GM21619 (cell line): ENCODE measurements around the gene OPN4.

Experiments
- ATAC-seq: cut with Tn5 transposase; IDR thresholded peaks from one replicate; pipeline ENCODE4 v1.9.1; 2021; ENCODE audit not compliant: unreplicated experiment

OPN4 gene

DNA sequence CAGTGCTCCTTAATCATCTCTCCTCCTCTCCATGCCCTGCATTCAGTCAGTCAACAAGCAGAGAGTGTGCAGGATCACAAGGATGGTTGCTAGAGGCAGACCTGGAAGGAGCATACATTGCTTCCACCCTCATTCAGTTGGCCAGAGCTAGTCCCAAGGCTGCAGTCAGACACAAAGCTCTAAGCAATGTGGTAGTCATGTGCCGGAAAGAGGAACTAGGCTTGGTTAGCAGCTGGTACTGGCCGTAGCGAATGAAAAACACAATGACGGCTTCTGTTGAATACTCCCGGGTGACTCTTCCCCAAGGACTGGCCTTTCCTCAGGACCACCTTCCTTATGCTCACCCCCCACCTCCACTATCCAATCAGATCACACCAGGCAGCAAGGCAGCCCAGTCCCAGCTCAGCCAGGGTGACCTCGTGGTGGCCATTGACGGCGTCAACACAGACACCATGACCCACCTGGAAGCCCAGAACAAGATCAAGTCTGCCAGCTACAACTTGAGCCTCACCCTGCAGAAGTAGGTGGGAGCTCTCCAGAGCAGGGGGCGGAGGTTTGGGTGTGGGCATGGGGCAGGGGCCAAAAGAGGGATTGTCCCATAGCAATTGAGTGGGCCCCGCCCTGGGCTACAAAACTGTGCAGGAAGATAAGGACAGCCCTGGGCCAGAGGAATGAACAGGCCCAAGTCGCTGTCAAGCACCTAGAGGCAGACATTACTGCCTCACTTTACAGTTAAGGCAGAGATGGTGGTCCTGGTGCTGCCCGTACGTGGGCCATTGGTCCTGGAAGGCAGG lies 24.8 kb downstream of the OPN4 start:
- no peak for ATAC-seq

DNA sequence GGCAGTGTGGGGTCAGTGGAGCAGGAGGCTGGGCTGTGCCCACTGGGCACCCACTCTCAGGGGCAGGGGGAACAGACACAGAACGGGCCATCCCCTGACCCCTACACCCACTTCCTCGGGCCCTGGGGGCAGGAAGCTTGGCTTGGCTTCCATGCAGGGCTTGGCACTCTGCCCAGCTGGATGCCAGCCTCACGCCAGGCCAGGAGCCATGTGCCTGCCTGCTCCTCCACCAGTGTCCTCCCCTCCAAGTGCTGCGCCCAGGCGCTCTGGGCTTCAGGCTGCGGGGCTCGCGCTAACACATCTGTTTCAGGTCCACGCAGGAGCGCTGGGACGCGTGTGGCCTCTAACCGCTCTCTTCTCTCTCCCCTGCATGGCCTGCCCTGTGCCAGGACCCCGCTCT lies 26.7 kb downstream of the OPN4 start:
- no peak for ATAC-seq

- no peak for ATAC-seq
These were observed 27.5 kb downstream of the OPN4 start for GRCh38 chr10:86681722-86682386.

DNA sequence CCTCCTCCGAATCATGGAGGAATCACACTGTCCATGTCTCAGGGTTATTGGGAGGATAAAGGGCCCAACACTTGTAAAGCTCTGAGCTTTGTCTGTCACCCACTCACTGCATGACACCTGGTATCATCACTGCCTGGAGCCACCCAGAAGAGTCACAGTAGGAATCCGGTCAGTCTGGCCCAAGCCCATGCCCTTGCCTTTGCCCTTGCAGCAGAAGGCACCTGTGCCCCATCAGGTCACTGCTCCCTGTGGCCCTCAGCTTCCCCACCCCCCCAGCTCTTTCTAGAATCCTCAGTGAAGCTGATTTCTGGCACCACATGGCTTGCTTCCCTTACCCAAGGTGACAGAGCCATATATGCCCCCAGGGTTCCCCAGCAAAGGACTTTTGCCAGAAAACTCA lies 28.3 kb downstream of the OPN4 start:
- ATAC-seq: no peak

DNA sequence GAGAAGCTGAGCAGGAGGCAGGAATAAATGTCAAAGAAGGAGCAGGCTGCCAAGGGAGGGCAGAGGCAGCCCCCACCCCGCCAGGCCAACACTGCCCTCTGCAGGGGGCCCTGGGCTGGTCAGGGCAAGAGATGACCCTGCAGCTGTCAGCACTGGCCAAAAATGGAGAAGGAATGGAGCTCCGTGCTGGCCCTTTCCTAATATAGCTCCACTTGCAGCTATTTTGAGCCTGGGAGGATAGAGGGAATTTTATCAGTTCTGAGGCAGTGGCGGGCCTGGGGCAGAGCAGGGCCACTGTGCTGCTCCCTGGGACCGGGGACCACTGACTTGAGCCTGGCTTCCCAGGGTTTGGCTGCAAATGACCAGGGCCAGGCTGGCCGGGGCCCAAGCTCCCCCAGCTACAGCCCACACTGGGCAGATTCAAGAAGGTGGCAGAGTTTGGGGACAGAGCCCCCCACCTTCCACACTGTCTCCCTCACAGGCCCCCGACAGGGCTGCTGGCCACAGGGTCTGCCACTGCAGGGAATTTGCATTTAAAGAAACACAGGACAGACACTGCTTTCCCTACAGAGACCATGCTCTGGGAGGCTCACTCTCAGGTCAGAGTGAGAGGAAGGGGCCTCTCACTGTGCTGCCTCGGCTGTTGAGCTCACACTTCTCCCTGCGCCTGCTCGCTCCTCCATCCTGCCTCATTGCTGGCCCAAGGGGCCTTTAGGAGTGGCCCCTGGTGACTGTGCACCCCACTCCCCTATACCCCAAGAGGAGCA lies 30.2 kb downstream of the OPN4 start:
- no peak for ATAC-seq

GRCh38 chr10:86685416-86685815 lies 31.1 kb downstream of the OPN4 start:
- no peak for ATAC-seq

GRCh38 chr10:86685893-86686632 lies 31.7 kb downstream of the OPN4 start:
- no peak for ATAC-seq

DNA sequence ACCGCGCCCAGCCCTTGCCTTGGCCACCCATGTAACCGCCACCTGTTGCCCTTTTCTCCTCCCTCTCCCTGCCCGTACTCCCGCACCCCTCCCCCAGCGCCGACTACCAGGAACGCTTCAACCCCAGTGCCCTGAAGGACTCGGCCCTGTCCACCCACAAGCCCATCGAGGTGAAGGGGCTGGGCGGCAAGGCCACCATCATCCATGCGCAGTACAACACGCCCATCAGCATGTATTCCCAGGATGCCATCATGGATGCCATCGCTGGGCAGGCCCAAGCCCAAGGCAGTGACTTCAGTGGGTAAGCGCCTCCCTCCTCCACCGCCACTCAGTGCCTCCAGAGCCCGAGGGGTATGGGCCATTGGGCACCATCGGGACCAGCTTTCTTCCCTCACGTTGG lies 32.6 kb downstream of the OPN4 start:
- no peak for ATAC-seq

DNA sequence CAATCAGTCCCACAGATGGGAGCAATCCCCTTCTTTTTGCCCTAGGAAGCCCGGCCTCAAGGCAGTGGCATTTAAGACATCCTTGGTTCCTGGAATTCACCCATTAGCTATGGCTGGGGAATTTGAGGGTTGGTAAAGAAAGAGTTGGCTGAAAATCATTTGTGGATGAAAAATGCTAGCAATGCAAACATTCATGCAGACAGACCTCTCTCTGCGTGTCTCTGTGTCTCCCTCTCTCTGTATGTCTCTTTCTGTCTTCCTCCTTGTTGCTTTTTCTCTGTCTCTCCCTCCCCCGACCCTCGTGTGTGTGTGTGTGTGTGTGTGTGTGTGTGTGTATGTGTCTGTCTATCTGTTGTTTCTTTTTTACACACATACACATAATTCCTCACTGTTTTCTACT lies 33.4 kb downstream of the OPN4 start:
- ATAC-seq: no peak

GRCh38 chr10:86688398-86688921 lies 34.1 kb downstream of the OPN4 start:
- peak; percentile 87 for ATAC-seq

- ATAC-seq: no peak
These were observed 34.8 kb downstream of the OPN4 start for GRCh38 chr10:86689146-86689545.

DNA sequence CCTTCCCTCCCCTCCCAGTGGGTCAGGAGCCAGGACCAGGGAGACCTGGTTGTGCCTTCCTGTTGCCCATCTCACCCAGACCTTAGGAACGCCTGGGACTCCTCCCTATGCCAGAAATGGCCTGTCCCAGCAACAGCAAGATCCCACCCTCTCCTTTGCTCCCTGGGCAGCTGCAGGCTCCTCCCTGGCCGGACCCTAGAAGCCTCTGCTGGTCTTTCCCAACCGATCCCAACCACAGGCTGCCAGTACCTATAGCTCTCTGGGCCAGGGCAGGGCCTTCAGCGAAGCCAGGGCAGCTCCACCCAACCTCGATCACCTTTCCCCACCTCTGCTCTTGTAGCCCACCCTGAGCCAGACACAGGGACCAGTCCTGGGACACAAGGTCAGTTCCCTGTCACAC lies 35.9 kb downstream of the OPN4 start:
- no peak for ATAC-seq

DNA sequence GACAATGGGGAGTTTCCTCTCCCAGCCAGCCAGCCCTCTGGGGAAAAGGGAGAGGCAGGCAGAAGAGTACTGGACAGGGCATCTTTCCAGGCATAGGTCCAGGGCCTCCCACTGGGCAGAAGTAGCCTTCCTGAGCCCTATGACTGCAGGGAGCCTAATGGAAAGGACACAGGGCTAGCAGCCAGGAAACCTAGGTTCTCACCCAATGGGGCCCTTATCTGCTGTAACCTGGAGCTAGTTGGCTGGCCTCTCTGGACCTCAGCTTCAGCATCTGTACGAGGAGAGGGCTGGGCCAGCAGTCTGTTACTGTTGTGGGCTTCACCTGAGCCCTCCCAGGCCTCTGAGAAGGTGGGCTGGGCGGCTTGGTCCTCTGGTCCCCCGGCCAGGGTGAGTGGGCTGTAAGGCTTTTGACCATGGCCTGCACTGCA lies 36.3 kb downstream of the OPN4 start:
- ATAC-seq: no peak

- ATAC-seq: no peak
These were observed 37.1 kb downstream of the OPN4 start for GRCh38 chr10:86691333-86692022.

DNA sequence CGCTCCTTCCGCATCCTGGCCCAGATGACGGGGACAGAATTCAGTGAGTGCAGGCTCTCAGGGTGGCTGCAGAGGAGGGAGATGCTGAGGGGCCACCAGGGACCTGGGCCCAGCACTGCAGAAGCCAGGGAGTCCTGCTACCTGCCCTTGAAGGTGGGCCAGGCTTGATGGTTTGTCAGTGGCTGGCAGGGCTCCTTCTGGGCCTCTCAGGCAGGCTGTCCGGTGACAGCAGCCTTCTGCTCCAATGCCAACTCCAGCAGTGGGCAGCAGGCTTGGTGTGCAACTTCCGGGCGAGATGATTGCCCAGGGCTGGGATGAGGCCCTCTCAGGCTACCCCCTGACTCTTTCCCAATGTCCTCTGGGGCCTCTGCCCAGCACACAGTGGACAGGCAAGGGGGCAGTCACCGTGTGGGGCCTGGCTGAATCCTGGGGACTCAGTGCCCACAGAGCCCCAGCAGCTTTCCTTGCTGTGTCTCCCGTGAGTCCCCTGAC lies 37.7 kb downstream of the OPN4 start:
- ATAC-seq: no peak

DNA sequence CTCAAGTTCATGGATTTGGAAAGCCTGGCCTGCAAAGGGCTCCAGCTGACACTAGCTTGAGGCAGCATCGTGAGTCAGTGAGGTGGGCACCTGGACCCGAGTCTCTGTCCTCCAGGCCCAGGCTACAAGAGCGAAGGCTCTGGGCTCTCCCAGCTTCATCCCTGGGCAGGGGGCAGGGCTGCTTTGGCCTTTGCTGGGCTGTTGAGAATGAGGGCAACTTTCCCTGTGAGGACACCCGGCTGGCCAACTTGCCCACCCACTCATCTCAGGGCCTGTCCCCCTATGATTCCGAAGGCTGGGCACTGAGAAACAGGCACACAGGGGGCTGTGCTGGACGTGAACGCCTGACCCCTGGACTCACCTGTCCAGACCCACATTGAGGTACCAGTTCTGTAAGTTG lies 38.3 kb downstream of the OPN4 start:
- ATAC-seq: no peak

DNA sequence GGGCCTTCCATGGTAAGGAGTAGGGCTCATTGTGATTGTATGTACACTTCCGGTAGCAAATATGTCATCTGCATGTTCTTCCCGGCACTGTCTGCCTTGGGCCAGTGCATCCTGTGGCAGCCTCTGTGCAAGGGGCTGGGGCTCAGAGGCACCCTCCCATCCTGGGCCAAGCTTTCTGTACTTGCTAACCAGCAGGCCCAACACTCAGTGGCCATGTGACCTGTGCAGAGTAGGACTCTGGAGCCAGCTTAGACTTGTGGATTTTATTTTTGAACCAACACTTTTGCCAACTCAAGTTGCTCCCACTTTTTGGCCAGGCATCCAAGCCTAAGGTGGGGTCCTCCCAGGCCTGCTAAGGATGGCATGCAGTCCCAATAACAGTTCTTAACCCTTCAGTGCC lies 38.9 kb downstream of the OPN4 start:
- no peak for ATAC-seq

GRCh38 chr10:86693721-86694369 lies 39.5 kb downstream of the OPN4 start:
- no peak for ATAC-seq

DNA sequence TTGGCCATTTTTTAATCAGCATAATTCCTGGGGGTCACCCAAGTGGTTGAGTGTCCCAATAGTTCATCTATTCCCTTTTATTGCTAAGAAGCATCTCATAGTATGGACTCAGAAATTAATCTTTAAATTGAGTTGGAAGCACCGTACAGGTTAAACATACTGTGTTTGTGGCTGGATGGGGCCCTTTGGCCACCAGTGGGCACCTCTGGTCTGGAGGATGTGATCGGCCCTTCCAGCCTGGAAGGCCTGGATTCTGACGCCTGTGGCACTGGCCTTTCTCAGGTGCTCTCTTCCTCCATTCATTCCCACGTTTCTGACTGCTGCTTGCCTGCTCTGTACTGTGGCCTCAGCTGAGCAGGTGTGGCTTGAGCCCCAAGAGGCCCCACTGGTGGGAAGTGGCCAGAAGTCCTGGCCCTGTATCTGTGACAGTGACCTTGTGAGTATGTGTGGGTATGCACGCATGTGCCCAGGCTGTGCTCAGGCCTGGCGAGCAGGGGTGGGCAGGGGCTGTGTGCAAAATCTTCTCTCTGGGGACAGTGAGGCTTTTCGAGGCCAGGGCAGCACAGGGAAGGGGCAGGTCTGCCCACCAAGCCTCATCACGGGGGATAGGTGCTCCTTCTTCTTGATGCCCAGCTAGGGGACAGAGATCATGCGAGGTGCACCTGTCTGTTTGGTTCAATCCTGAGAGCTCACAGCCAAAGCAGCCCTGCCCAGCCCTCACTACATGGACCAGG lies 44.0 kb downstream of the OPN4 start:
- no peak for ATAC-seq
